Fibroblast of lung (primary cell): ENCODE measurements around the gene ZBTB4. TPM values are rescaled to one million over a fixed set of nuclear protein-coding genes. Genes with fewer than 3 reads are reported as not detected.

Source experiments
- DNase-seq, 2 donors: peaks; one replicate each; pipeline versions ENCODE4 v3.0.0 to v3.0.0-alpha.2; 2010; ENCODE audit warnings: low read depth in 2 of 2
- H2AFZ ChIP-seq: 2 replicates; pipeline ENCODE4 v1.5.1; 2012; ENCODE audit warnings: low read length, control low read depth, inconsistent platforms
- H3K27ac ChIP-seq: 2 replicates; pipeline ENCODE4 v1.5.1; 2011; ENCODE audit warnings: low read length, control low read depth; ENCODE audit not compliant: insufficient read depth
- H3K27me3 ChIP-seq: 2 replicates; pipeline ENCODE4 v1.5.1; 2011; ENCODE audit warnings: mild to moderate bottlenecking, low read length; ENCODE audit not compliant: control insufficient read depth, insufficient read depth
- H3K36me3 ChIP-seq: 2 replicates; pipeline ENCODE4 v1.5.1; 2011; ENCODE audit warnings: low read length; ENCODE audit not compliant: control insufficient read depth, insufficient read depth
- H3K4me1 ChIP-seq: 2 replicates; pipeline ENCODE4 v1.5.1; 2011; ENCODE audit warnings: low read length; ENCODE audit not compliant: control insufficient read depth, insufficient read depth; ENCODE audit errors: extremely low read depth
- H3K4me2 ChIP-seq: 2 replicates; pipeline ENCODE4 v1.5.1; 2011; ENCODE audit warnings: low read length, control low read depth; ENCODE audit not compliant: insufficient read depth; ENCODE audit errors: extremely low read depth
- H3K4me3 ChIP-seq, 4 experiments: fragments of 200-600 bp in 1 of 4; sonication (generic) in 1 of 4; replicated peaks in 1 of 4; 2 replicates each; pipeline ENCODE4 v1.5.1; 2011 to 2016; ENCODE audit warnings: low read length in 4 of 4, low read depth in 3 of 4, mild to moderate bottlenecking in 3 of 4, control low read depth in 2 of 4, inconsistent platforms in 1 of 4, mixed read lengths in 1 of 4; ENCODE audit not compliant: insufficient read depth in 1 of 4; ENCODE audit errors: control extremely low read depth in 1 of 4
- H3K79me2 ChIP-seq: 2 replicates; pipeline ENCODE4 v1.5.1; 2012; ENCODE audit warnings: mild to moderate bottlenecking, low read length, inconsistent platforms; ENCODE audit not compliant: control insufficient read depth, insufficient read depth
- H3K9ac ChIP-seq: 2 replicates; pipeline ENCODE4 v1.5.1; 2011; ENCODE audit warnings: mild to moderate bottlenecking, low read length, control low read depth; ENCODE audit not compliant: insufficient read depth
- H3K9me3 ChIP-seq: 2 replicates; pipeline ENCODE4 v1.5.1; 2012; ENCODE audit warnings: low read depth, low read length; ENCODE audit not compliant: control insufficient read depth, insufficient read depth
- H4K20me1 ChIP-seq: 2 replicates; pipeline ENCODE4 v1.5.1; 2011; ENCODE audit warnings: low read length; ENCODE audit not compliant: control insufficient read depth, insufficient read depth; ENCODE audit errors: extremely low read depth
- EZH2 ChIP-seq: IDR thresholded peaks from 2 replicates; pipeline ENCODE4 v1.5.1; 2012; ENCODE audit warnings: low read length, control low read depth, mild to moderate bottlenecking; ENCODE audit errors: missing control alignments
- polyA plus RNA-seq, 2 donors: library from polyadenylated mRNA; depleted of rRNA in 1 of 2; stranded (reverse) in 1 of 2; unstranded in 1 of 2; fragments of >200 nt; gene quantifications; 2 replicates each; pipeline ENCODE4 v1.2.1, GENCODE V29; 2011 to 2012; ENCODE audit warnings: missing spikeins in 1 of 2
- total RNA-seq: library from RNA; depleted of rRNA; stranded (reverse); fragments of >200 nt; gene quantifications from 2 replicates; pipeline ENCODE4 v1.2.1, GENCODE V29; 2014
- TF ChIP-seq, protein P1 (sequence below), 2 donors: IDR thresholded peaks in 1 of 2; conservative IDR thresholded peaks in 1 of 2; 1 replicate in 1 of 2; 2 replicates in 1 of 2; pipeline ENCODE4 v1.5.1; 2011 to 2012; ENCODE audit warnings: low read length in 2 of 2, control low read depth in 1 of 2, inconsistent platforms in 1 of 2, low read depth in 1 of 2, mild to moderate bottlenecking in 1 of 2

Gene ZBTB4
- total and polyA plus RNA-seq, 2 donors (not counting 1 experiment from before 2014, with no cell fraction given): 21.3 to 29.9 TPM

DNA sequence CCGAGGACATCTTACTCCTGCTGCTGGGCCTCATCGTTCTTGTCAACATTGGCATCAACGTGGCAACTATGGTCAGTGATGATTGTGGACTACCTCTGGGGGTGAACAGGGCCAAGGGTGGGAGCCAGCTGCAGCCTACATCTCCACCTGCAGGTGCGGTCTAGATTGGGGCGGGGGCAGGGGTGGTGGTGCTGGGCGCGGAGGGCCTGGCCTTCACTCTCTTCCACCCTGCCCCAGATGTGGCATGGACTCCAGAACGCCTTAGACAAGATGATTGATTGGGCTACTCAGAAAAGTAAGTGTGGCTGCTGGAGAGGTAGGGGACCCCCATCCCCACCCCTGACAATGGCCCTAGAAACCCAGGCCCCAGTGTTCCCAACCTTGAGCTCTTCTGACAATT lies 53.7 kb downstream of the ZBTB4 start:
- TF ChIP-seq, protein P1, sequence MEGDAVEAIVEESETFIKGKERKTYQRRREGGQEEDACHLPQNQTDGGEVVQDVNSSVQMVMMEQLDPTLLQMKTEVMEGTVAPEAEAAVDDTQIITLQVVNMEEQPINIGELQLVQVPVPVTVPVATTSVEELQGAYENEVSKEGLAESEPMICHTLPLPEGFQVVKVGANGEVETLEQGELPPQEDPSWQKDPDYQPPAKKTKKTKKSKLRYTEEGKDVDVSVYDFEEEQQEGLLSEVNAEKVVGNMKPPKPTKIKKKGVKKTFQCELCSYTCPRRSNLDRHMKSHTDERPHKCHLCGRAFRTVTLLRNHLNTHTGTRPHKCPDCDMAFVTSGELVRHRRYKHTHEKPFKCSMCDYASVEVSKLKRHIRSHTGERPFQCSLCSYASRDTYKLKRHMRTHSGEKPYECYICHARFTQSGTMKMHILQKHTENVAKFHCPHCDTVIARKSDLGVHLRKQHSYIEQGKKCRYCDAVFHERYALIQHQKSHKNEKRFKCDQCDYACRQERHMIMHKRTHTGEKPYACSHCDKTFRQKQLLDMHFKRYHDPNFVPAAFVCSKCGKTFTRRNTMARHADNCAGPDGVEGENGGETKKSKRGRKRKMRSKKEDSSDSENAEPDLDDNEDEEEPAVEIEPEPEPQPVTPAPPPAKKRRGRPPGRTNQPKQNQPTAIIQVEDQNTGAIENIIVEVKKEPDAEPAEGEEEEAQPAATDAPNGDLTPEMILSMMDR (conservative IDR thresholded peaks at IDR 0.05 in 1 of 2, IDR thresholded peaks at IDR 0.05 in 1 of 2; ENCODE audit: low read depth in 1 of 2, low read length in 2 of 2): no peak
- TF ChIP-seq EZH2: no peak
- no peak overlapping the region for H3K27ac ChIP-seq
- H3K4me3 ChIP-seq: no peak overlapping the region
- DNase-seq: no peak
- H3K27me3 ChIP-seq: no peaks in the 10 kb centered on the region
- no peaks in the 10 kb centered on the region for H4K20me1 ChIP-seq
- H3K9ac ChIP-seq: no peak overlapping the region
- H3K9me3 ChIP-seq: no peaks in the 10 kb centered on the region
- no peaks in the 10 kb centered on the region for H3K79me2 ChIP-seq
- H3K36me3 ChIP-seq: no peaks in the 10 kb centered on the region
- H2AFZ ChIP-seq: no peak overlapping the region
- H3K4me2 ChIP-seq: no peak overlapping the region
- no peaks in the 10 kb centered on the region for H3K4me1 ChIP-seq

DNA sequence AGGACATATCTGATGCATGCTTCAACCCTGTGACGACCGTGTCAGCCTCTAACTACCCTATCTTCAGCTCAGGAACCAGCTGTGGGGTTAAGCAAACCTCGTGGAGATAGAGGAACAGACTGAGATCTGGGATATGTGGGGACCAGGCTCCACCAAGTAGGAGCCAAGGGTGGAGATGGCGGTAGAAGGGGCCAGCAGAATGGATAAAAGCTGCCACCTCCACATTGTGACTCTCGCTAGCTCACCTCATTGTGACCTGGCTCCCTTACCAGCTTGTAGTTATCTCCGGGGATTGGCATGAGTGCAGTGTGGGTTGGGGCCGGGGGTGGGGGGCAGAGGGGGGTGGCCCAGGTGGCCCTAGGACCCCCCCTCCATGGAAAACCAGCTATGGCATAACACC lies 54.1 kb downstream of the ZBTB4 start, which contains the start of gene SPEM2:
Gene SPEM2 (plus strand): TSS at position 301 of the 400 bp plus-strand sequence. CDS start 73 bp downstream, at position 374.
- Histone ChIP-seq H3K9me3 (no peaks in the 10 kb centered on the region), H3K27ac (no peak within 1 kb of the TSS), H3K4me1 (no peaks in the 10 kb centered on the region), H4K20me1 (no peaks in the 10 kb centered on the region), H3K4me3 (no peak within 1 kb of the TSS), H2AFZ (no peak within 1 kb of the TSS), H3K27me3 (no peaks in the 10 kb centered on the region), H3K4me2 (no peak within 1 kb of the TSS), H3K9ac (no peak within 1 kb of the TSS), H3K36me3 (no peaks in the 10 kb centered on the region), H3K79me2 (no peaks in the 10 kb centered on the region)
- no peak for TF ChIP-seq EZH2
- no peak for DNase-seq

GRCh38 chr17:7423679-7424078 lies 55.8 kb downstream of the ZBTB4 start:
- Histone ChIP-seq H3K27ac (no peak overlapping the region), H3K9ac (no peak overlapping the region), H3K27me3 (no peaks in the 10 kb centered on the region), H3K36me3 (no peaks in the 10 kb centered on the region), H3K79me2 (no peaks in the 10 kb centered on the region), H3K4me3 (no peak overlapping the region), H3K4me1 (no peaks in the 10 kb centered on the region), H3K4me2 (no peak overlapping the region), H4K20me1 (no peaks in the 10 kb centered on the region), H2AFZ (no peak overlapping the region), H3K9me3 (no peaks in the 10 kb centered on the region)
- TF ChIP-seq, protein P1 (conservative IDR thresholded peaks at IDR 0.05 in 1 of 2, IDR thresholded peaks at IDR 0.05 in 1 of 2; ENCODE audit: low read depth in 1 of 2, low read length in 2 of 2): no peak
- TF ChIP-seq EZH2: no peak
- DNase-seq: no peak
